ENCODE data around the gene TANGO6. TPM values are rescaled to one million over a fixed set of nuclear protein-coding genes. Genes with fewer than 3 reads are reported as not detected.
A peak's percentile ranks its signal among the peaks of the same experiment; 100 is the strongest.

TANGO6 gene
- total RNA-seq, 2 donors from 2014 or later: 6.4 to 10.9 TPM

DNA sequence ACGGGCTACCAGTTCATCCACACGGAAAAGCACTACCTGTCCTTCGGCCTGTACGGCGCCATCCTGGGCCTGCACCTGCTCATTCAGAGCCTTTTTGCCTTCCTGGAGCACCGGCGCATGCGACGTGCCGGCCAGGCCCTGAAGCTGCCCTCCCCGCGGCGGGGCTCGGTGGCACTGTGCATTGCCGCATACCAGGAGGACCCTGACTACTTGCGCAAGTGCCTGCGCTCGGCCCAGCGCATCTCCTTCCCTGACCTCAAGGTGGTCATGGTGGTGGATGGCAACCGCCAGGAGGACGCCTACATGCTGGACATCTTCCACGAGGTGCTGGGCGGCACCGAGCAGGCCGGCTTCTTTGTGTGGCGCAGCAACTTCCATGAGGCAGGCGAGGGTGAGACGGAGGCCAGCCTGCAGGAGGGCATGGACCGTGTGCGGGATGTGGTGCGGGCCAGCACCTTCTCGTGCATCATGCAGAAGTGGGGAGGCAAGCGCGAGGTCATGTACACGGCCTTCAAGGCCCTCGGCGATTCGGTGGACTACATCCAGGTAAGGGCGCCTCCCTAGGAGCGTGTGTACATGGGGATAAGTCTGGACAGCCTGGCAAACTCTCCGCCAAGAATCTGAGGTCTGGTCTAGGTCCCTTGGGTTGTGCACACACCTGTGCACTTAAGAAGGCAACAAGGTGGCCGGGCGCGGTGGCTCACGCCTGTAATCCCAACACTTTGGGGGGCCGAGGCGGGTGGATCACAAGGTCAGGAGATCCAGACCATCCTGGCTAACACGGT is 266.3 kb downstream of the TANGO6 start:
- no peak overlapping the region for H3K4me3 ChIP-seq
- TF ChIP-seq, protein P1, sequence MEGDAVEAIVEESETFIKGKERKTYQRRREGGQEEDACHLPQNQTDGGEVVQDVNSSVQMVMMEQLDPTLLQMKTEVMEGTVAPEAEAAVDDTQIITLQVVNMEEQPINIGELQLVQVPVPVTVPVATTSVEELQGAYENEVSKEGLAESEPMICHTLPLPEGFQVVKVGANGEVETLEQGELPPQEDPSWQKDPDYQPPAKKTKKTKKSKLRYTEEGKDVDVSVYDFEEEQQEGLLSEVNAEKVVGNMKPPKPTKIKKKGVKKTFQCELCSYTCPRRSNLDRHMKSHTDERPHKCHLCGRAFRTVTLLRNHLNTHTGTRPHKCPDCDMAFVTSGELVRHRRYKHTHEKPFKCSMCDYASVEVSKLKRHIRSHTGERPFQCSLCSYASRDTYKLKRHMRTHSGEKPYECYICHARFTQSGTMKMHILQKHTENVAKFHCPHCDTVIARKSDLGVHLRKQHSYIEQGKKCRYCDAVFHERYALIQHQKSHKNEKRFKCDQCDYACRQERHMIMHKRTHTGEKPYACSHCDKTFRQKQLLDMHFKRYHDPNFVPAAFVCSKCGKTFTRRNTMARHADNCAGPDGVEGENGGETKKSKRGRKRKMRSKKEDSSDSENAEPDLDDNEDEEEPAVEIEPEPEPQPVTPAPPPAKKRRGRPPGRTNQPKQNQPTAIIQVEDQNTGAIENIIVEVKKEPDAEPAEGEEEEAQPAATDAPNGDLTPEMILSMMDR (IDR thresholded peaks at IDR 0.05): no peak
- H3K9me3 ChIP-seq: no peaks in the 10 kb centered on the region
- peaks cover 0 to 36% of the 10 kb centered on the region in 2 donors for H3K4me1 ChIP-seq
- no peak for DNase-seq (ENCODE audit: low spot score)
- no peak overlapping the region for H3K27ac ChIP-seq
- peaks cover 10% of the 10 kb centered on the region for H3K36me3 ChIP-seq
- H3K27me3 ChIP-seq: no peaks in the 10 kb centered on the region

DNA sequence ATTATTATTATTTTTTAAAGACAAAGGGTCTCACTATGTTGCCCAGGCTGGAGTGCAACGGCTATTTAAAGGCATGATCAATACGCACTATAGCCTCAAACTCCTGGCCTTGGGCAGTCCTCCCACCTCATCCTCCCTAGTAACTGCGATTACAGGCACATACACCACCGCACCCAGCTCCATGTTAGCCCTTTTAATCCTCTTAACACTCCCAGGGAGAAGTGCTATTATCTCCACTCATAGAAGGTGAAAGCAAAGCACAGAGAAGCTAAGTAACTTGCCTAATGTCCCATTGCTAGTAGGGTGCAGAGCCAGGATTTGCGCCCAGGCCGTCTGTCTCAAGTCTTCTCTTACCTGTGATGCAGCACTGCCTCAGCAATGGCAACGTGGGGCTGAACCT is 267.1 kb downstream of the TANGO6 start:
- DNase-seq (ENCODE audit: low spot score): no peak
- Histone ChIP-seq H3K27me3 (no peaks in the 10 kb centered on the region), H3K27ac (no peak overlapping the region), H3K9me3 (no peaks in the 10 kb centered on the region), H3K36me3 (peaks cover 14% of the 10 kb centered on the region), H3K4me3 (no peak overlapping the region), H3K4me1 (peaks cover 0 to 32% of the 10 kb centered on the region in 2 donors)
- TF ChIP-seq, protein P1 (IDR thresholded peaks at IDR 0.05): no peak

DNA sequence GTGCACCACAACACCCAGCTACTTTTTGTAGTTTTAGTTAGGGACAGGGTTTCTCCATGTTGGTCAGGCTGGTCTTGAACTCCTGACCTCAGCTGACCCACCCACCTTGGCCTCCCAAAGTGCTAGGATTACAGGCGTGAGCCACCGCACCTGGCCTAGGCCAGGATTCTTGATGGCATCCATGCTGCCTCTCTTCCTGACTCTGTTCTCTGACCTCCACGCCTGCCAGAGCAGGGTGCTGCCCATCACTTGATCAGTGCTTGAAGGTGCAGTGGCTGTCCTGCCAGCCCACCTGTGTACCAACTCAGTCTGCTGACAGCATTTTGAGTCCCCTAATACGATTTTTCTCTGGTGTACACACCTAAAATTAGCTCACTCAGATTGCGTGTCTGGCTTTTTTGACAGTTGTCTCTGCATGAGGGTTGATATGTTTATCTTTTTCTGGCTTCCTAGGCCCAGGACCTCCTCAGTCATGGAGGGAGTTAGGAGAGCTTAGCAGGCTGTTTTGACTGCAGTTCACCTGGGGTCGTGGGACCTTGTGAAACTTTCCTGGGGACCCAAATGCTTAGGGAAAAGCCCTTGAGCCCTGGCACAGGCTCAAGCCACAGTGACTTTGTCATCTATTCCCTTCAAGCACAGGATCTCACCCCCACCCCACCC is 268.0 kb downstream of the TANGO6 start:
- no peaks in the 10 kb centered on the region for H3K27me3 ChIP-seq
- H3K9me3 ChIP-seq: no peaks in the 10 kb centered on the region
- peaks cover 14% of the 10 kb centered on the region for H3K36me3 ChIP-seq
- no peak for DNase-seq (ENCODE audit: low spot score)
- TF ChIP-seq, protein P1 (IDR thresholded peaks at IDR 0.05): no peak
- H3K4me1 ChIP-seq: peaks cover 0 to 27% of the 10 kb centered on the region in 2 donors
- no peak overlapping the region for H3K27ac ChIP-seq
- H3K4me3 ChIP-seq: no peak overlapping the region

DNA sequence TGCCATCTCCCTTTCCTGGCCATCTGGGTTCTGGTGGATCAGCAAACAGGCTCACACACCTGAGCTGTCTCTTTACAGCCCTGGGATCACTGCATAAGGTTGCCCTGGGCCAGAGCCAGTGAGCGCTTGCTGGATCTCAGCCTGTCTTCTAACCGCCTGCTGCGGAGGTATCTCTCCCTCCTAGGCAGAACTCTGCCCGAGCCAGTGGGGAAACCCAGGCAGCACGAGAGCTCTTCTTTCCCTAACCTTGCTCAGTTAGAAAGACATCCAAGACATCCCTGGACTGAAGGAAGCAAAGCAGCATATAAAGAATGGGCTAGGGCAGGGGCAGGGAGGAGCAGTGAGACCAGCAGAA is 268.5 kb downstream of the TANGO6 start:
- no peak for DNase-seq (ENCODE audit: low spot score)
- TF ChIP-seq, protein P1 (IDR thresholded peaks at IDR 0.05): no peak
- Histone ChIP-seq H3K4me1 (peaks cover 0 to 27% of the 10 kb centered on the region in 2 donors), H3K4me3 (no peak overlapping the region), H3K9me3 (no peaks in the 10 kb centered on the region), H3K27ac (no peak overlapping the region), H3K36me3 (peaks cover 14% of the 10 kb centered on the region), H3K27me3 (no peaks in the 10 kb centered on the region)

DNA sequence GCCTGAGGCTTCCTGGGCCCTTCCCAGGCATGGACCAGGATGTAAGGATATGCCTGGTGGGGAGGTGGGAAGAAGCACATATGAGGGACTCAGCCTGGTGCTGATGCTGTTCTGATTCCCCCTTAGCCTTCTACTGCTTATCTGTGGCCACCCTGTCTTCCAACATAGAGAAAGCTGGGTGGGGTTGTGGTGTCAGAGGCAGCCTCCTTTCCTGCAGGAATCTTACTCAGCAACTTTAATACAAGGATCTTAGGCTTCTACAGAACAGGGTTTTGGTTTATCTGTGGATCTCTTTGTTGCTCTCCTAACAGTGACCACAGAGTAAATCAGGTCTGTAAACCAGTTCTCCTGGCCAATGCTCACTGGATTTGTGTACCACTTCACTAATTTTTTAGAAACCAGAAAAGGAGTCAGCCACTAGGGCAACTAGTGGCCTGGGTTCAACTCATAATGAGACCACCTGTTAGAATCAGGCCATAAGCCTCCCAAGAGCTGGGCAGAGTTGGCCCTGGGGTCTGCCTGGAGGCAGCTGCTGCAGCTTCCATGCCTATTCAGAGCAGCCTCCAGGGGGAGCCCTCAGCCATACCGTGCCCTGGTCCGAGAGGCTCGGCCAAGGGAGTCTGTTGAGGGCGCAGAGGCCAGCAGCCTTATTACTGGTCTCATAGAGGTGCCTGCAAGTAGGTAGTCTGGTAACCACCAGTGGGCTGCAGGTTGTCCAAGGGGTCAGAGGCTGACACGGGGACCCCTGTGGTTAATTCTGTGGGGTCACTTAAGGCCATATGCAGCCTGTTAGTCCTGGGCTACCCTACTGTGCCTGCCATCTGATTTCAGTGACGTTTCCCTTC is 269.2 kb downstream of the TANGO6 start:
- H3K4me3 ChIP-seq: no peak overlapping the region
- TF ChIP-seq, protein P1 (IDR thresholded peaks at IDR 0.05): peak; percentile 55 to 69
- DNase-seq (ENCODE audit: low spot score): no peak

More for the DNA sequence above, 269.2 kb downstream of the TANGO6 start:
- H3K27ac ChIP-seq: no peak overlapping the region
- peaks cover 14% of the 10 kb centered on the region for H3K36me3 ChIP-seq
- no peaks in the 10 kb centered on the region for H3K9me3 ChIP-seq
- H3K4me1 ChIP-seq: peaks cover 0 to 24% of the 10 kb centered on the region in 2 donors
- H3K27me3 ChIP-seq: no peaks in the 10 kb centered on the region

Data from right atrium auricular region (tissue), 2 donors.